IPS-NIHi7 (cell line): Measurements from ENCODE around the gene BEST3.
"Not testable (repeated sequence)": the region's sequence is repeated elsewhere in the genome, so short reads cannot be mapped to it uniquely, and the experiment has no call there.

Source experiments
- DNase-seq: peaks from one replicate; pipeline ENCODE4 v3.0.0; 2012; ENCODE audit warnings: mixed read lengths; ENCODE audit errors: extremely low spot score

The BEST3 gene

DNA sequence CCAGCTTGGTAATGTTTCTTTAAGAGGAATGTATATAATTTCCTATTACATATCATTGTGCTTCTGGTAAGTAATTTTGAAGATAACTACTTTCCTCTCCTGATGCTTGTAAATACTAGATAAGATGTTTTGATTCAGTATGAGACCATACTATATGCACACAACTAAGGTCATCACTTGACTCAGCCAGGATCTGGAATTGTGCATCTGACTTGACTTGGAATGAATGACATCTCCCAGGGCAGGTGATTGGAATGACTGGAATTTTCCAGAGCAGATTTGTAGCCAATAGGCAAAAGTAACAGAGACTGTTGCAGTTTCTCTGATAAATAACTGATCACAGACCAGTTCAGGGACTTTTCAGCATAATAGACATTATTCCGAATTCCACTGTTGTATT is 11.1 kb downstream of the BEST3 start:
- DNase-seq = no peak

DNA sequence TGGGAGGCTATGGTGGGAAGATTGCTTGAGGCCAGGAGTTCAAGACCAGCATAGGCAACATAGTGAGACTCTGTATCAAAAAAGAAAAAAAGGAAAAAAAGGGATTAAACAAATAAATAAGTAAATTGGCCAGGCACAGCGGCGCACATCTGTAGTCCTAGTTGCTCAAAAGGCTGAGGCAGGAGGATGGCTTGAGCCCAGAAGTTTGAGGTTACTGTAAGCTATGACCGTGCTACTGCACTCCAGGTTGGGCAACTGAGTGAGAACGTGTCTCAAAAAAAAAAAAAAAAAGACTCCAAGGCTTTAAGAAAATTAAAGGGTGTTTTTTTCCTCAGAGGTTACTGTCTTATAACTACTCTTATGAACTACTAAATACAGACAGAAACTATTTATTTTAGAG is 11.7 kb downstream of the BEST3 start:
- no peak for DNase-seq

DNA sequence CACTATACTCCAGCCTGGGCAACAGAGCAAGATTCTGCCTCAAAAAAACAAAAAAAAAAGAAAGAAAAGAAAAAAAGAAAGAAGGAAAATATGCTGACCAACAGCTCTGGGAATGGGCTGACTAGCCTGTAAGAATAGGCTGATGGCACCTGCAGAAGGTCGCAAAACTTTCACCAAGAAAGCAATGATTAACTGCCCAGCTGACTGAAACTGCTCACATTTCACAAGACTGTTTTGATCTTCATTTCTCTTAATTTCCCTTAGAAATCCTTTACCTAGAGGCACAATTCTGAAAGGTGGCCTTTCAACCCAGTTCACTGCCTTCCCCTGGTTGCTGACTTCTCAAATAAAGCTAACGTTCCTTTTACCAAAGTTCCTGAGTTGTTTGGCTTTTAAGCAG is 12.4 kb downstream of the BEST3 start:
- no peak for DNase-seq

DNA sequence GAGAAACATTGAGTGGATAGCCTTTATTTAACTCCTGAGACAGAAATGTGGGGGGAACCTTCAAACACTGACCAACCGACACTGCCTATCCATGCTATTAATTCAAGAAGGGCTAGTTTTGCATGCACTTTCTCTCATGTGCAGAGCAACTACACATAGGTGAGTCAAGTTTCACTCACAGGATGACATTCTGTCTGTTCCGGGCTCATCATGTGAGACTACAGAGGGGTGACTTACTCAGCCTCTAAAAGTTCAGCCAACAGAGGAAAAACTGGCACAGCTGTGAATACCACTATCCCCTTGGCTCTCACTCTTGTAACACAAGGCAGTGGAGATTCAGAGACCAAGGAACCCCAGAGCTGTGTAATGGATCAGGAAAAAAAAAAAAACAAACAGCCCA is 13.3 kb downstream of the BEST3 start:
- DNase-seq = no peak

DNA sequence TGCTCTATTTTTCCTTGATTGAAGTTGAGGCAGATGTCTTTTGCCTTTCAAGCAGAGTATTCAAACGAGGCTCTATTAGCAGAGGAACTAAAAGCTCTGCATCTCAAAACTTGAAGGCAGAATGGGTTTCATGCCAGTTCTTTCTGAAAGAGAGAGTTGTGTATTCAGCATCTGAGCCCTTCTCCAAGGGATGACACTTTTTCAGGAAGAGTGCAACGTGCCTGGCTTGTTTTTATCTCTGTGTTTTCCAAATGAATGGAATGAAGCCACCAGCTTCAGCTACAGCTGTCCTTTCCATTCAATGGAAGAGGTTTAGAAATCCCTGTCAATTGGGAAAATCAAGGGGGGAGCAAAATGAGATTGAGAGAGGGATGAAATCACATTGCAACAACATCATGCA is 14.6 kb downstream of the BEST3 start:
- DNase-seq = no peak

DNA sequence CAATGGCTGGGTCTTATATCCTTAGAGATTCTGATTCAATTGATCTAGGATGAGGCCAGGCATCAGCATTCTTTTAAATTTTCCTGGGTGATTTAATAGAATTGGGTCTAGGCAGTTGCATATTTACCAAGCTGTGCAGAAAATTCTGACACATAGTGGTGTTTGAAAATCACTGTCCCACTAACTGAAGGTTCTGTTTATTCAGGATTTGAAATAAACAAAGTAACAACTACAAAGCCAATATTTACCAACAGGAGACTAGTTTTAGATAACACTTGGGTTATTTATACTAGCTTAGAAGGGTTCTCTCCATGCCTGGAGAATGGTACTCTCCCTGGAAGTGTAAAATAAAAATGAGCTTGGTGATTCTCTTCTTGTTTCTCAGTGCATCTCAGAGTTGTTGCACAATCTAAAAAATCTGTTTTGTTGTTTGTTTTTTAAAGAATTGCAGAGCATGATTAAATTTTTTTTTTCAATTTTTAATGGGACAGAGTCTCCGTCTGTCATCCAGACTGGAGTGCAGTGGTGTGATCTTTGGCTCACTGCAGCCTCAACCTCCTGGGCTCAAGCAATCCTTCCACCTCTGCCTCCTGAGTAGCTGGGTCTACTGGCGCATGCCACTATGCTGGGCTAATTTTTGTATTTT is 16.9 kb downstream of the BEST3 start:
- DNase-seq = no peak

DNA sequence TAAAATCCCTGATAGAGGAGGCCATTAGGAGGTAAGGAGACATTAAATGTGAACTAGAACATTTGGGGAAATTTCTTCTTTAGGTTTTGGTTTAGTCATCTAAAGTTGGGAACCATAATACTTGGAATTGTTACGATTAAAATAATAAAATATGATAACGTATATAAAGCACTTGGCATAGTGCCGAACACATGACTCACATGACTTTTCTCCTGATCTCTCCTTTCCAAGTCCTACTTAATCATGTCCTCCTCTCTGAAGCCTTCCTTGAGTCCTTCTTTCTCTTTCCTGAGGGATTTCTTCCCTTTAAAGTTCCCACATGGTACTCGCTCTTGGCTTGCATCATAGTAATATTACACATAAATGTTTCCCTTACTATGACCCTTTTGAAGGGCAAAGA is 20.0 kb downstream of the BEST3 start:
- DNase-seq = no peak

DNA sequence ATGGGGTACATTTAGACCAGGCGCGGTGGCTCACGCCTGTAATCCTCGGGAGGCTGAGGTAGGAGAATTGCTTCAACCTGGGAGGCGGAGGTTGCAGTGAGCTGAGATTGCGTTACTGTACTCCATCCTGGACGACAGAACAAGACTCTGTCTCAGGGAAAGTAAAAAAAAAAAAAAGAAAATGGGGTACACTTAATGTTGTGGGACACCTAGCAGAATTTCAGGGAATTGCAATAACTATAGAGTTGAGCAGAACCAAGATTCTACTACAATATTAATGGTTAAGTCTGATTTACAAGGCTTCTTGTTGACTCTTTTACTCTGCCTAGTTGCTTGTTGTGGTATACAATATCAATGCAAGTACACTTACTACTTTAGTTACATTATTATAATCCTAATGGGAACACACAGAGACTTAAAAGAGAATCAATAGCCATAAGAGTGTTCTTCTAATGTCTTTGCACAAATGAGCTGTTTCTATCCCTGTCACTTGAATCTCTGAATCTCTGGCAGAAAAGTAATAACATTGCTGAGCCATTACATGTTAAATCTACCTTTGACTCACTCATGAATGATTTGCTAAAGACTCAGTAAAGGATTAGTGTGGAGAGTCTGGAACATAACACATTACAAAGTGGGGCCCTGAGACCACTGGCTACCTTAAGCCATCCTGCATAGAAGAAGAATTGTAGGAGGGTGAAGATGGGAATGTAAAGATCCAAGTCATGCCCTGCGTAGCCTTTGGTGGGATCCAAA is 22.7 kb downstream of the BEST3 start:
- no peak for DNase-seq

DNA sequence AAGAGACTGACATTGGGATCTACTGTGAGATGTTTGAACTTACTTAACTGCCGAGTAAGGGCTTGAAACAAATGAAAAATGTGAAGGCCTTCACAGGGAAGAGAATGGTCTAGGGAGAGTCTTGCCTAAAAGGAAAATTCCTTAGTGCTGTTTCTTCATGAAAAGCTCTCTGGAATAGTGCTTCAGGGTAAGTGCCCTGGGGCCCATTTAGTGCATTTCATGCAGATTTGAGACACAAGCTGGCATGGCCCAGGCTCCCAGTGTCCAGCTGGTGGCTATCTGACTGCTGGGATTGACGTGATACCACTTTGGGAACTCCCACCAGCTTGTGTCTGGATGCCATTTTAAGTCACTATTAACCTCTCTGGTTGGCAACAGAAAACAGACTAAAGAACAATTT is 26.9 kb downstream of the BEST3 start:
- DNase-seq = no peak

DNA sequence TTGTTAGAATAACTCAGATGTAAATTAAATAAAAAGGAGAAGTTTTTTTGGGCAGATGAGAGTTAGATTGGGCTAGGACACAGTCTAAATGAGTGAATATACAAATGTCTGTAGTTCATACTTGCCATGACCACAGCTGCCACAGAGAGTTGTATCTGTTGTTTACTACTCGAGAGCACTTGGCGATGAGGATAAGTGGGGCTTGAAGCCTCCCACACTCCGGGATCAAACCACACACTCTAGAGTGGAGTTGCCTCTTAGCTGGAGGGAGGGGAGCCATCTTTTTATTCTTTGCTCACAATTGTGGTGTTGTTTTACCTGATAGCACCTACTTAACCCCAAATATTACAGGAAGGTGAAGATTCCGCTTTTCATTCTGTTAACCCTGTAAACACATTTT is 27.5 kb downstream of the BEST3 start:
- no peak for DNase-seq

DNA sequence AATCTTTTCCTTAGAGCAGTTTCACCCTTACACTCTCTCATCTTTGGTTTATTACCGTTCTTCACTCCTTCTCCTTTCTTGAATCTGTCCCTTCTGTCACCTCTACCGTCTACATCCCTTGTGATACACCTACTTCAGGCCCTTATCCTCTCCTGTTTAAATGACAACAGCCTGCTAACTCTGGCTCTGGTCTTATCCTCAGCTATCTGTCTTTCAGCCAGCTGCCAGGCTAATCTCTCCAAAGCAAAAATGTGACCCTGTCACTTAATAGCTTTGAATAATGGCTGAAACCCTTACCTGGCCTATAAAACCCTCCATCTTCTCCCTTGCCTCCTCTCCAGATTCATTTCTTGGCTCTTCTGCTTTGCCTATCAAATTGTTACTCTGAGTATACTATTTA is 32.3 kb downstream of the BEST3 start:
- DNase-seq = no peak

DNA sequence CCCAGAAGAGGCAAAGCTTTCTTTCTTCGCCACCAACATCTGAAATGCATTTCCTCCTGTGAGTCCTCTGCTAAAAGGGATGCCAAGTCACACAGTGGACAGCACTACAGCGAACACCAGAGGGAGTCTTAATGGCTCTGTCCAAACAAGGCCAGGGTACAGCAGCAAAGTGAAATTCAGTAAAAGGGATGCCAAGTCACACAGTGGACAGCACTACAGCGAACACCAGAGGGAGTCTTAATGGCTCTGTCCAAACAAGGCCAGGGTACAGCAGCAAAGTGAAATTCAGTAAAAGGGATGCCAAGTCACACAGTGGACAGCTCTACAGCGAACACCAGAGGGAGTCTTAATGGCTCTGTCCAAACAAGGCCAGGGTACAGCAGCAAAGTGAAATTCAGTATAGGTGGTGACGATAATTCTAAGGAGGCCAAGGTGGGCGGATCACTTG is 34.1 kb downstream of the BEST3 start:
- DNase-seq = not testable (repeated sequence)

DNA sequence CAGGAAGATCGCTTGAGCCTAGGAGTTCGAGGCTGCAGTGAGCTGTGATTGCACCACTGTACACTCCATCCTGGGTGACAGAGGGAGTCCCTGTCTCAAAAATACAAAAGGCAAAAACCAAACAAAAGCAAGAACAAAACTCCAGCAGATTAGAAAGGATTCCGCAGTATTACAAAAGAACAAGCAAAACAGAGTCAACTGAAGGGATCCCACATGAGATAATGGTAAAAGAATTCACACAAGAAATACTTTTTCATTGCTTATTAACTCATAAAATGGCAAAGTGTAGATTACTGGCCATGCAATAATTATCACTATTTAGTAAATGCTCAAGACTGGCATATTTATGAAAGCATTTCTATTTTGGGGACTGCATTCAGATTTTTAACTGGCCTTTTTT is 35.4 kb downstream of the BEST3 start:
- no peak for DNase-seq

DNA sequence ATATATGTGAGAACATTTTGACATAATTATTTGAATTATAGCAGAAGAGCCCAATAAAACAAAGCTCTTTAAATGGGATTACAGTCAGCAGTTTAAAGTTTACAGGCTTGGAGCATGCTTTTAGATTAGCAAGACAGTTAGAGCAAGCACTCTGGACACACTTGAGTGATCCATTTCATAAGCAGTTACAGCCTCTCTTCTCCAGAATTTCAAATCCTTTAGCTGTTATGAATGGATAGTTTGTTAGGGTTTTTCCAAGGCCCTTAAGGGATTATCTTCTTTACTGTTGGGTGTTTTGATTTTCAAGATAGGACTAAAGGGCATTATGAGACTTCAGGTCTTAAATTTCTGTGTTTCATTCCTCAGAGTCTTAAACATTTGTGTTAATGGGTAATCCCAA is 36.3 kb downstream of the BEST3 start:
- no peak for DNase-seq

DNA sequence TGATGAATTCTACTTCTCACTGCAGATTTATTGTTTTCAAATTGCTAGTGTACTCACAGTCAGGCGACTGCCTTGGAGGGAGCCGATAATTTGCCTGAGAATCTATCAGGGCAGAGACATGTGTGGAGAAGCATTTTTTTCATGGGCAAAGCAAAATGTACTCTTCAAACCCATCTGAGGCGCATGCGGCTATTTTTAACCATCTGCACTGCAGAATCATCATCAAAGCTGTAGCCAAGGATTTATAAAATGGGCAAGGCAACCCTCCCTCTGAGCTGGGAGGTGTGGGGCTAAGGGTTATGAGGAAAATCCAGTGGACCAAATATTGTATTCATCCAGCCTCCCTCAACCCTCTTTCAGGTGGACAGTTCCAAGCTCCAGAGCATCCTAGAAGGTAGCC is 37.7 kb downstream of the BEST3 start:
- no peak for DNase-seq

DNA sequence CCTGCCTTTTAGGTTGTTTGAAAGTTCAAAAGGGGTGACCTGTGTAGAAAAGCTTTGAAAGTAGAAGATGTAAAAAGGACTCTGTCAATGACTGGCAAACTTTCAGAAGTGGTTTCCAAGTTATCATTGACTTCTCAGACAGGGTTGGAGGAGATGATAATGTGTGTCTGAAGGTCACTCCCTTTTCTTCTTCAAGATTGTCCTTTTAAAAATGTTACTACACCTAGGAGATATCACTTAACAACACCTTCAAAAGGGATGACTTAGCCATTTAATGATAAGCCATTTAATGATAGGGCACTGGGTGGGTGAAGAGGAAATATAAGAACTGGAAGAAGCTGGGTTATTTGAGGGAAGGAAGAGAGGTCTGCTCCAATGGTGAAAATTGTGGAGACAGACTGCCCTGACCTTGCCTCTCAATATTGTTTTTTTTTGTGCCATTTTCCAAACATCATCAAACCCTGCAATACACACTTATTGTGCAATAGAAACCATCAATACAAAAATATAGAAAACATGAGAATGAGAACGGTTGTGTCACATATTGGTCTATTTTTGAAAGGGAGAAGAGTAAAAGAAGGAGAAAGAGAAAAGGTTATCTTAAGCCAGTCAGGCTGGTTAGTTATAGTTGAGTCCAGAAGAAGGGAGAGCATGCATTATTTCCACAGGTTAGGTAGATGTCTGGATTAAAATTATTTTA is 38.8 kb downstream of the BEST3 start:
- DNase-seq = no peak

DNA sequence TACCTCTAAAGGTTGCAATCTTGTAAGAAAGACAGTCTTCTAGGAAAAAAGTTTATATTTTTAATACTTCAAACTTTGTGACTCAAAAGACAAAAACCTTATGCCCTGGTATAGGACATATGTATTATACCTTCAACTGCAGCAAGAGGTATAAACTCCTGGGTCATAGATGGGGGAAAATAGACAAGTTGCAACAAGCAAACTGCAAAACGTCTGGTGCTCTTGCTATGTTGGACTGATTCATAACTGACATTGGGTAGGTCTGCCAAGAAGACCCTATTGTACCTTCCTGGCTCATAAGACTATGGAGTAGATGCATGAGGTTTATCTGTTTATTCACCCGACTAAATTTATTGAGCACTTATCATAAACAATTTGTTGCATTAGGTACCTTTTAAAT is 40.9 kb downstream of the BEST3 start:
- no peak for DNase-seq

DNA sequence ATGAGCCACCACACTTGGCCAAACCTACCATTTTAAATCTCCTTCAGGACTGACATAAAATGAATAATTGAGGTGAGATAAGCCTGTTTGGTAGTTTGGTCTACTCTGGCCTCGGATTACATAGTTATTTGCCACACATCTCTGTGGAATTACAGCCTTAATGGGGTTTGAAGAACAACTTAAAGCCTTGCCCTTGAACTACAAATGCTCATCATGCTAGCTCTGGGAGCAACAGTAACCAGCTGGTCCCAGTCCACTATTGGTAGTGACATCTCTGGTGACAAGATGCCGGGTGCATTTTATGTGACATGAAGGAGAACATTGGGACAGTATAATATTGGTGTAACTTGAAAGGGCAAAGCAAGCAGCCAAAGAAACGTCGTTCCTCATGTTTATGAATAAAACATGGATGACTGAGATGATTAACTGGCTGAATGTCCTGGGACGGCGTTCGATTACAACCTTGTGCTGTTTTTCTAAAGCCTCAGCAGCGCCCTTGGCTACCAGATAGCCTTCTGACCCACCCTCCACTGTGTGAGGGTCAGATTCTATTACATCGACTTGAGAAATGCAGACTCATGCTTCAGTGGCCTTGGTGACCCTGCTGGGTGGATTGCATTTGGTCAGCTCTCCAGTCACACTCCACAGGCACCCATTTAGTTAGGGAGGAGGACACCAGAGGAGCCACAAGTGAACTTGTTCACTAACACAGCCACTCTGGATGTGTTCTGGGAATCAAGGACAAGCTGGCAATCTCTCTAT is 41.5 kb downstream of the BEST3 start:
- DNase-seq = no peak

DNA sequence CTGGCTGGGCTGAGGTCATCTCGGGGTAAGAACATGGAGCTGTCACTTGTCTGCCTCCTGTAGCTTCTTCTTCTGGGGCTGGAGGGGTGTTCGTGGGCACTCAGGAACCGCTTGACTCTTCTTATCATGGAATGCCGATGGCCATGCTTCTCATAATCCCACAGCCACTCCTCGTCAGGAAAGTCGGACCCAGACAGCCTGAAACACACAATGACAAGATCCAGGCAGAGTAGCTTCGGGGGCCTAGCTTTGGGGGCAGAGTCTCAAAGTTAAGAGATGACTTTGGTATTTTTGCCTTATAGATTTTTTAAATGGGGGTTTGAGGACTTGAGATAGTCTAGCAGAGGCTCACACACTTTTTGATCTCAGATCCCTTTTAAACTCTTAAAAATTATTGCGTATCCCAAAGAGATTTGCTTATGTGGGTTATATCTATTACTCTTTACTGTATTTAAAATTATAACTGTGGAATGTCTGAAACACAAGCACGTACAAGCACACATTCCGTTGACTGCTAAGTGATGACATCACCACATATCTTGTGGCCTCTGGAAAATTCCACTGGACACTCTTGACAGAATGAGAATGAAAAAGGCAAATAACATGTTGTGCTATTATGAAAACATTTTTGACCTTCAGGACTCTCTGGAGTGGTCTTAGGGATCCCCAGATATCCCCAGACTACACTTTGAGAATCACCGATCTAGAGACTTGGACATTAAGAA is 43.3 kb downstream of the BEST3 start:
- no peak for DNase-seq

DNA sequence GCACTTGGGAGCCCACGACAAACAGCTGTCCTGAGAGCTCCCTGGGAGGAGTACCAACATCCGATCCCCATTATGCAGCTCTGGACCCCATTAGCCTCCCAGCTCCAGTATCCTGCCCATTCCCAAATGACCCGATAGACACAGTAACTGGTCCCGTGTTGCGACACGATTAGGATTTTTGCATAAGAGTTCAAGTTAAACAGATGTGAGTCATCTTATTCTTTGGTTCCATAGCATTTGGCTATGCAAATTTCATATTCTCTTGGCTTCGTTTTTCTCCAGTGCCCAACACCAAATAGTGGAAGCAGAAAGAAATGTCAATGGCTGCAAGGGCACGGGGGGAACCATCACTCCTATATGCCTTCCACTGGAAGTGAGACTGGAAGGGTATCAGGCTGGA is 45.4 kb downstream of the BEST3 start:
- DNase-seq = no peak

DNA sequence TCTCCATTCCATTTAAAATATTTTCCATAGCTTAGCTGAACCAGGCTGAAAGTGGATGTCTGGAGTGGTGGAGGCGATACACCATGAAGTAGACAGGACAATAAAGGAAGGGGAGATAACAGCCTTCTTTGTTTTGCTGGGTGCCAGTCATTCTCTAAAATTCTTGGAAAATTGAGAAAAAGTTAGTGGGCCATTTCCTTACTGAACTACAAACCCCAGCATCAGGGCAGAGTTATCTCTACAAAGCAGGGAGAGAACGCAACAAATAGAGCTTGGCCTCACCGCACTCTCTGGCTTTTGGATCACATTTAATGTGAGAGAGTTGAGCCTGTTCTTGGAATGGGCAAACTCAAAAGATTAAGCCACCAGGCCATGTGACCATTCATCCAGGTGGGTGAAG is 47.2 kb downstream of the BEST3 start:
- no peak for DNase-seq

DNA sequence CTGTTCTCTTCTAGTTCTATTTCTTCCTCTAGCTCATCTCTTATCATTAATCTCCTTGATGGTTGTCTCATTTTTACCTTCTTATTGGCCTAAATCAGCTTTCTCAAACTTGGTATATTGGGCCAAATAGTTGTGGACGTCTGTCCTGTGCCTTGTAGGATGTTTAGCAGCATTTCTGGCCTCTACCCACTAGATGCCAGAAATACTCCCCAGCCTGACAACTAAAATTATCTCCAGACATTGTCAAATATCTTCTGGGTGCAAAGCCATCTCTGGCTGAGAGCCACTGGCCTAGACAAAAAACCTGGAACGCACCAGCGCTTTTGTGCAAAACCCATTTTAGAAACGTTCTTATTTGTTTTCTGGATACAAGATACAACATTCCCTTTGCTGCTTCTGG is 49.6 kb downstream of the BEST3 start:
- DNase-seq = no peak
